CD14-positive monocyte (primary cell): ENCODE results near the gene SMIM29. TPM values are rescaled to one million over a fixed set of nuclear protein-coding genes. Genes with fewer than 3 reads are reported as not detected.
A peak's percentile ranks its signal among the peaks of the same experiment; 100 is the strongest.

Experiments
- DNase-seq, 3 donors: peaks; one replicate each; pipeline ENCODE4 v3.0.0-alpha.2; 2011 to 2022
- H2AFZ ChIP-seq: 2 replicates; pipeline ENCODE4 v1.6.0; 2012; ENCODE audit warnings: mild to moderate bottlenecking, low read depth, low read length, inconsistent platforms; ENCODE audit not compliant: insufficient read depth, poor library complexity, severe bottlenecking
- H3K27ac ChIP-seq, 2 donors: 1 replicate in 1 of 2; 2 replicates in 1 of 2; pipeline ENCODE4 v1.5.1; 2012 to 2013; ENCODE audit warnings: low read length in 2 of 2, control low read depth in 1 of 2, inconsistent platforms in 1 of 2, low read depth in 1 of 2, mild to moderate bottlenecking in 1 of 2
- H3K27me3 ChIP-seq, 2 donors: one replicate each; pipeline versions ENCODE4 v1.6.0 to v1.6.1; 2011 to 2013; ENCODE audit warnings: low read length in 2 of 2; ENCODE audit not compliant: control insufficient read depth in 2 of 2, insufficient read depth in 2 of 2
- H3K36me3 ChIP-seq, 2 donors: replicated peaks in 1 of 2; 1 replicate in 1 of 2; 2 replicates in 1 of 2; pipeline versions ENCODE4 v1.5.1 to v1.6.1; 2012 to 2013; ENCODE audit warnings: low read length in 2 of 2, control low read depth in 1 of 2, inconsistent platforms in 1 of 2, mild to moderate bottlenecking in 1 of 2; ENCODE audit not compliant: insufficient read depth in 2 of 2, control insufficient read depth in 1 of 2
- H3K4me1 ChIP-seq, 2 donors: 1 replicate in 1 of 2; 2 replicates in 1 of 2; pipeline versions ENCODE4 v1.5.1 to v1.6.1; 2012 to 2013; ENCODE audit warnings: low read length in 2 of 2, control low read depth in 1 of 2, inconsistent platforms in 1 of 2, mild to moderate bottlenecking in 1 of 2, moderate library complexity in 1 of 2; ENCODE audit not compliant: insufficient read depth in 2 of 2, control insufficient read depth in 1 of 2
- H3K4me2 ChIP-seq: replicated peaks from 2 replicates; pipeline ENCODE3; 2012; ENCODE audit warnings: low read length, moderate library complexity, mild to moderate bottlenecking; ENCODE audit not compliant: poor library complexity, severe bottlenecking; ENCODE audit errors: extremely low read depth
- H3K4me3 ChIP-seq, 3 experiments: fragments of 200-600 bp in 1 of 3; sonication (generic) in 1 of 3; replicated peaks in 1 of 3; 1 replicate in 2 of 3; 2 replicates in 1 of 3; pipeline ENCODE4 v1.5.1; 2011 to 2013; ENCODE audit warnings: low read length in 3 of 3, mild to moderate bottlenecking in 3 of 3, control low read depth in 2 of 3, low read depth in 2 of 3, inconsistent platforms in 1 of 3, moderate library complexity in 1 of 3
- H3K79me2 ChIP-seq: 2 replicates; pipeline ENCODE4 v1.6.0; 2012; ENCODE audit warnings: mild to moderate bottlenecking, control low read depth, inconsistent platforms, low read length, moderate library complexity; ENCODE audit not compliant: insufficient read depth
- H3K9ac ChIP-seq: 2 replicates; pipeline ENCODE4 v1.6.0; 2017; ENCODE audit warnings: low read length, mild to moderate bottlenecking; ENCODE audit not compliant: insufficient read depth, poor library complexity, severe bottlenecking
- H3K9me3 ChIP-seq, 2 donors: replicated peaks in 1 of 2; 1 replicate in 1 of 2; 2 replicates in 1 of 2; pipeline versions ENCODE4 v1.5.1 to v1.6.1; 2012 to 2013; ENCODE audit warnings: low read length in 2 of 2, control low read depth in 1 of 2; ENCODE audit not compliant: control insufficient read depth in 1 of 2, insufficient read depth in 1 of 2
- H4K20me1 ChIP-seq: 2 replicates; pipeline ENCODE4 v1.6.0; 2012; ENCODE audit warnings: mild to moderate bottlenecking, low read length, control low read depth, moderate library complexity; ENCODE audit not compliant: insufficient read depth
- H3K27ac Mint-ChIP-seq, 7 donors: one replicate each; pipeline ENCODE4 v1.8.0; 2020; ENCODE audit warnings: mild to moderate bottlenecking in 7 of 7, mixed read lengths in 7 of 7, moderate library complexity in 6 of 7, inconsistent platforms in 2 of 7
- H3K27me3 Mint-ChIP-seq, 3 donors: one replicate each; pipeline ENCODE4 v1.8.0; 2021 to 2022; ENCODE audit warnings: low read depth in 3 of 3, mild to moderate bottlenecking in 3 of 3, mixed read lengths in 3 of 3, moderate library complexity in 3 of 3, inconsistent platforms in 1 of 3
- H3K36me3 Mint-ChIP-seq, 2 donors: one replicate each; pipeline ENCODE4 v1.8.0; 2020; ENCODE audit warnings: mixed read lengths in 2 of 2, inconsistent platforms in 1 of 2, mild to moderate bottlenecking in 1 of 2
- H3K4me1 Mint-ChIP-seq: one replicate; pipeline ENCODE4 v1.8.0; 2020; ENCODE audit warnings: mild to moderate bottlenecking, mixed read lengths
- H3K4me3 Mint-ChIP-seq, 2 donors: one replicate each; pipeline ENCODE4 v1.8.0; 2020; ENCODE audit warnings: mild to moderate bottlenecking in 2 of 2, mixed read lengths in 2 of 2, moderate library complexity in 1 of 2
- H3K9me3 Mint-ChIP-seq, 7 donors: one replicate each; pipeline ENCODE4 v1.8.0; 2020 to 2022; ENCODE audit warnings: mixed read lengths in 7 of 7, mild to moderate bottlenecking in 6 of 7, moderate library complexity in 6 of 7, inconsistent platforms in 2 of 7
- whole genome bisulfite sequencing: methylation state at CpG from one replicate; pipeline ENCODE4 v1.1.5; 2013; ENCODE audit warnings: missing lambda C conversion rate; ENCODE audit not compliant: insufficient coverage; 5-methylcytosine and 5-hydroxymethylcytosine counted together
- intact Hi-C, 2 donors: fragments of 100-400 bp; cut with micrococcal nuclease; formaldehyde crosslinking; loops; one replicate each; pipeline versions ENCODE4 v1.15.0 to v1.15.1; 2023
- polyA plus RNA-seq, 3 donors: library from polyadenylated mRNA; depleted of rRNA in 1 of 3; unstranded in 2 of 3; stranded (reverse) in 1 of 3; fragments of 300-500 nt in 2 of 3; fragments of >200 nt in 1 of 3; fragmentation: Illumina TruSeq in 2 of 3; gene quantifications; 1 replicate in 2 of 3; 2 replicates in 1 of 3; pipeline ENCODE4 v1.2.3, GENCODE V29; 2012 to 2021
- TF ChIP-seq, protein P1 (sequence below): fragments of 200-600 bp; IDR thresholded peaks from one replicate; pipeline ENCODE4 v1.8.0; 2022; ENCODE audit warnings: antibody characterized with exemption, mild to moderate bottlenecking

SMIM29 gene
- polyA plus RNA-seq, 3 donors, result 57.2 to 66.7 (median 60.5) TPM

DNA sequence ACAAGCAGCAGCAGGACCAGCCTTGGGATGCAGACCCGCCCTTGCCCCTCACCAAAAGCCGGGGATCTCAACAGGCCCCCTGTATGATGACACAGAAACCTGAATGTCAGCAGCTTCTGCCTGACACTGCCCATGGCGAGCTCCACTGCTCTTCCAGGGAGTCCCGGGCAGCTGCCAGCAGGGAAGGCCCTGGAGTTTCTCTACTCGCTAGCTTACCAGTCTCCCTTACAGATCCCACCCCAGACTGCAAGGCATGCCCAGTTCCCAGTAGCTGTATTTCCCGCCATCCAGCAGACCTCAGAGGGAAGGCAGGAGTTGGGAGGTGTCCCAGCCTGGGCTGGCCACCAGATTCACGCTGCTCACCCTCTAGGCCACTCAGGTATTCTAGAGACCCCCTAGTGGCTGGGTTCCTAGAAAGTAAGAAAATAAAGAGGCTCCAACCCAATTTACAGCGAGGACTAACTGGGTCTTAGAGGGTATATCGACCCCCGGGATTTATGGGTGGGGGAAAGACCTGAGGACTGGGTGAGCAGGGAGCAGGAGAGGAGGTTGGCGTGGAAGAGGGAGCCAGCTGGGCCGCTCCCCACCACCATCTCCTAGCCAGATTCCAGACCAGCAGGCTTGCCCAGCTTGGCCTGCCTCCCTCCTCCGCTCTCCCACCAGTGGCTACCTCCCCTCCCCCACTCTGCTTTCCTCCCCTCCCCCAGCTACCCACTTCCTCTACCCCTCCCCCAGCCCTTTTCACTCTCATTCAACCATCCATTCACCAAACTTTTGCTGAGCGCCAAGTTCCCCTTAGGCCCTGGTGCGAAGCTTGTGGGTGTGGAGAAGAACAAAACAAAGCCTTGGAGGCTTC lies 21.8 kb downstream of the SMIM29 start:
- H3K27ac ChIP-seq, result peak overlapping the region; percentile 29 to 69
- H3K4me3 Mint-ChIP-seq, result no peak overlapping the region
- H4K20me1 ChIP-seq, result no peaks in the 10 kb centered on the region
- peaks cover 0 to 12% (median 0%) of the 10 kb centered on the region in 3 donors for H3K27me3 Mint-ChIP-seq
- DNase-seq, result peak in 2 of 3 donors; percentile 42 to 52
- H3K36me3 ChIP-seq, result no peaks in the 10 kb centered on the region
- no peak overlapping the region for H2AFZ ChIP-seq
- peak overlapping the region in 6 of 7 donors; percentile 53 to 86 (median 75) for H3K27ac Mint-ChIP-seq
- H3K9ac ChIP-seq, result no peak overlapping the region
- 95% methylated on average over 7 of the region's 15 CpGs for WGBS
- intact Hi-C loops, result no loop called here
- H3K9me3 Mint-ChIP-seq, result peaks cover 0 to 3% (median 0%) of the 10 kb centered on the region in 7 donors
- H3K79me2 ChIP-seq, result no peaks in the 10 kb centered on the region
- no peak overlapping the region for H3K4me2 ChIP-seq
- peaks cover 57% of the 10 kb centered on the region for H3K4me1 Mint-ChIP-seq
- H3K4me3 ChIP-seq, result no peak overlapping the region
- H3K27me3 ChIP-seq, result no peaks in the 10 kb centered on the region
- H3K4me1 ChIP-seq, result peaks cover 36 to 42% of the 10 kb centered on the region in 2 donors
- peaks cover 0 to 2% of the 10 kb centered on the region in 2 donors for H3K36me3 Mint-ChIP-seq
- no peaks in the 10 kb centered on the region for H3K9me3 ChIP-seq
- TF ChIP-seq, protein P1, sequence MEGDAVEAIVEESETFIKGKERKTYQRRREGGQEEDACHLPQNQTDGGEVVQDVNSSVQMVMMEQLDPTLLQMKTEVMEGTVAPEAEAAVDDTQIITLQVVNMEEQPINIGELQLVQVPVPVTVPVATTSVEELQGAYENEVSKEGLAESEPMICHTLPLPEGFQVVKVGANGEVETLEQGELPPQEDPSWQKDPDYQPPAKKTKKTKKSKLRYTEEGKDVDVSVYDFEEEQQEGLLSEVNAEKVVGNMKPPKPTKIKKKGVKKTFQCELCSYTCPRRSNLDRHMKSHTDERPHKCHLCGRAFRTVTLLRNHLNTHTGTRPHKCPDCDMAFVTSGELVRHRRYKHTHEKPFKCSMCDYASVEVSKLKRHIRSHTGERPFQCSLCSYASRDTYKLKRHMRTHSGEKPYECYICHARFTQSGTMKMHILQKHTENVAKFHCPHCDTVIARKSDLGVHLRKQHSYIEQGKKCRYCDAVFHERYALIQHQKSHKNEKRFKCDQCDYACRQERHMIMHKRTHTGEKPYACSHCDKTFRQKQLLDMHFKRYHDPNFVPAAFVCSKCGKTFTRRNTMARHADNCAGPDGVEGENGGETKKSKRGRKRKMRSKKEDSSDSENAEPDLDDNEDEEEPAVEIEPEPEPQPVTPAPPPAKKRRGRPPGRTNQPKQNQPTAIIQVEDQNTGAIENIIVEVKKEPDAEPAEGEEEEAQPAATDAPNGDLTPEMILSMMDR, result no peak

DNA sequence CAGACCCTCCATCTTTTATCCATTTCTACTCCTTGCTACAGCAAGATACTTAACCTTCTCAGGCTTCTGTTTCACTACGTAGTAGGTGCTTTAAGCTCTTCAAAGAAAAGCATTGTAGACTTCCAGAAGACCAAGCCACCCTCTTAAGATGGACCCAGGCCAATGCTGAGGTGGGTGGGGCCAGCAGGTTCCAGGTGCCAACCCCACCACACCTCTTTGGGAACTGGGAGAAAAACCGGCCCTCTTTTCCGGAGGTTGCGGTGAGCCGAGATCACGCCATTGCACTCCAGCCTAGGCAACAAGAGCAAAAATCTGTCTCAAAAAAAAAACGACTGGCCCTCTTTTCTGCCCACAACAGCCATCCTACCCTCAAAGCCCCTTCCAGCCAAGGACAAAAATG lies 22.7 kb downstream of the SMIM29 start:
- WGBS, result 100% methylated on average over 1 of the region's 7 CpGs
- H3K27ac Mint-ChIP-seq, result peak overlapping the region in 4 of 7 donors; percentile 6 to 93 (median 36)
- peaks cover 53% of the 10 kb centered on the region for H3K4me1 Mint-ChIP-seq
- H3K79me2 ChIP-seq, result no peaks in the 10 kb centered on the region
- no peaks in the 10 kb centered on the region for H3K9me3 ChIP-seq
- H3K4me1 ChIP-seq, result peaks cover 32 to 38% of the 10 kb centered on the region in 2 donors
- peaks cover 0 to 12% (median 0%) of the 10 kb centered on the region in 3 donors for H3K27me3 Mint-ChIP-seq
- H3K36me3 ChIP-seq, result no peaks in the 10 kb centered on the region
- H3K4me3 ChIP-seq, result no peak overlapping the region
- peaks cover 0 to 3% (median 0%) of the 10 kb centered on the region in 7 donors for H3K9me3 Mint-ChIP-seq
- H3K9ac ChIP-seq, result no peak overlapping the region
- H2AFZ ChIP-seq, result no peak overlapping the region
- TF ChIP-seq, protein P1, result no peak
- intact Hi-C loops, result no loop called here
- H3K27me3 ChIP-seq, result no peaks in the 10 kb centered on the region
- H3K27ac ChIP-seq, result no peak overlapping the region
- no peak overlapping the region for H3K4me3 Mint-ChIP-seq
- no peaks in the 10 kb centered on the region for H4K20me1 ChIP-seq
- no peak overlapping the region for H3K4me2 ChIP-seq
- DNase-seq, result no peak
- peaks cover 0 to 2% of the 10 kb centered on the region in 2 donors for H3K36me3 Mint-ChIP-seq
